Inflammatory macrophage treated with lipopolysaccharide for 1 hour (primary cell): ENCODE results near the gene SUCLG2.

Experiments used
- DNase-seq, 2 donors: peaks; one replicate each; pipeline ENCODE4 v3.0.0-alpha.2; 2020 to 2022

SUCLG2 gene

GRCh38 chr3:67376416-67376815, 278.0 kb downstream of the SUCLG2 start:
- no peak for DNase-seq

- no peak for DNase-seq
Observed at GRCh38 chr3:67375976-67376375, 278.4 kb downstream of the SUCLG2 start.

GRCh38 chr3:67362686-67363085, 291.7 kb downstream of the SUCLG2 start:
- DNase-seq, result no peak

DNA sequence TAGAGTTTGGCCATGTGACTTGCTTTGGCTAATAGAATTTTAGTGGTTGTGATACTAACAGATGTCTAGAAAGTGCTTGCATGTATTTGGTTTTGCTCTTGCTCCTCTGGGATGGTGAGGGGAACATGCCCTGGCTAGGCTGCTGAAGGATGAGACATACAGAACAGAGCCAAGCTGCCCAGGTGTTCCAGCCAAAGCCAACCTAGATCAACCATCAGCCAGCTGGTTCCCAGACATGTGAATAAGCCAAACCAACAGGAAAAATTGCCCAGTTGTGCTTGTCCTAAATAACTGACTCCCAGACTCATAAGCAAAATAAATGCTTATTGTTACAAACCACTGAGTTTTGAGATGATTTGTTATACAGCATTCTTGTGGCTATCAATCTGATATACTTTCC, 292.6 kb downstream of the SUCLG2 start:
- no peak for DNase-seq

DNA sequence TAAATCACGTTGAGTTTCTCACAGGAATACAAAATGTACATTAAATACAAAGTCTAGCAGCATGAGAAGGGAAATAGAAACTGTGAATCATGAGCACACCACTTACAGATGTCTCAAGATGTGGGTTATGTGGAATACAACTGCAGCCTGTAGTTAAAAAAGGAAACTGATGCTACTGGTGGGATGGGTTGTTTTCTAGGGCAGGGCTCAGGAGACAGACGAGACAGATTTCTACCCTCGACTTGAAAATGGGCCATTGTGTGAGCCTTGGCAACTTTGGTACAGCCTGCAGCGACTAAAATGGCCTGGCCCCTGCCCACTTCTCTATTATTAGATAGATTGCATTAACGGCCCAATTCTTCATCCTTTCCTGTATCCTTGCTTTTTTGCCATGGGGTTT, 293.1 kb downstream of the SUCLG2 start:
- DNase-seq, result no peak

DNA sequence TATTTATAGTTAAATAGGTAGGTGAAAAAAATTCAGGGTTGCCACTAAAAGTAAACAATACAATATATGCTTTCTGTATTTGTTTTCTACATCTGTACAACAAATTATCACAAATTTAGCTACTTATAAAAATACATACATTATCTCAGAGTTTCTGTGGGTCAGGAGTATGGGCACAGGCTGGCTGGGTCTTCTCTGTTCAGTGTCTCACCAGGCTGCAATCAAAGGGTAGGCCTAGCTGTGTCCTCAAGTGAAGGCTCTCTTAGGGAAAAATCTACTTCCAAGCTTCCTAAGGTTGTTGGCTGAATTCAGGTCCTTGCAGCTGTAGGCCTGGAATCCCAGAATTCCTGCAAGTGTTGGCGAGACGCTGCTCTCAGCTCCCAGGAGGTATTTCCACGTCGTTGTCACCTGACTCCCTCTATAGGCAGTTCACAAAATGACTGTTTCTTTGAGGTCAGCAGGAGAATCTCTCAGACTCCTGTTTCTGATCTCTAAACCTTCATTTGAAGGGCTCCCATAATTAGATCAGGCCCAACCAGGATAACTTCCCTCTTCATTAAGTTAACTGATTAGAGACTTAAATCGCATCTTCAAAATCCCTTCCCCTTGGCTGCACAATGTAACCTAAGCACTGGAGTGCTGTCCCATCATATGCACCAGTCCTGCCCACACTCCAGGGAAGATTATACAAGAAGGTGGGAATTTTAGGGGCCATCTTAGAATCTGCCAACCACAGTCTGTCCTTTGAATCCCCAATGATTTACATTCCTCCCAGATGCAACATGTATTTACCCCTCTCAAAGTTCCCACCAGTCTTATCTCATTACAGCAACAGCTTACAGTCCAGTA, 296.6 kb downstream of the SUCLG2 start:
- DNase-seq, result peak in 1 of 2 donors; percentile 24

GRCh38 chr3:67349551-67350174, 304.7 kb downstream of the SUCLG2 start:
- no peak for DNase-seq

- no peak for DNase-seq
Observed at GRCh38 chr3:67346081-67346480, 308.3 kb downstream of the SUCLG2 start.

DNA sequence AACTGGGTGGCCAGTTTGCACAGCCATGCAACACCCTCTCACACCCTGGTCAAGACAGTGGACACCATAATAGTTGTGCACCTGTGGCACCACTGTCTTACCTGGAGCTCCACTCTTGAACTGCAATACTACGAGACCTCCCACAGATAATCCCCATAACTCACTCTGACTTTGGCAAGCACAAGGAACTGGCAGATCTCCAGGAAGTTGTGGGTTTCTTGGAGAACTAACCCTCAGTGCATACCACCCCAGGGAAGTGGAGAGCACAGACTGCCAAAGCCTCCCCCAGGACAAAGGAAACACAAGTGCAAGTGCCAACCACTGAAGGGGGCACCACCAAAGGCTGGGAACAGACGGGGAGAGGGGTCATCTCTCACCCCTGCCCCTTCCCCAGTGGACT, 318.6 kb downstream of the SUCLG2 start:
- no peak for DNase-seq

DNA sequence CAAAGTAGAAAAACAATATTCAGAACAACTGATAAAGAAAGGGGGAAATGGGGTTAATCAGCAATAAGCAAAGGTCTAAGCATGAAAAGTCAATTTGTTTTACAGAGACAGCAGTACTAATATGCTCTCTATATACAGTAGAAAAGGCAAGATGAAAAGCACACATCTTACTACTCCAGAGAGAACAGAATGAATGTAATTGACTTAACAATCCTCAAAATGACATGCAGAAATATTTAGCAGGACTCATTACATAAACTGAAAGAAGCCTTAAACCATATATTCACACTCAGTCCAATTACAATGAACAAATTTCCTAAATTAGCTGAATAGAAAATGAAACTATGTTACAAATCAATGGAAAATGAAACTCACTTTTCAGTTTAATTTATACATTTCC, 319.8 kb downstream of the SUCLG2 start:
- DNase-seq, result no peak

- DNase-seq, result no peak
Observed at GRCh38 chr3:67329358-67329757, 325.1 kb downstream of the SUCLG2 start.

- DNase-seq, result no peak
Observed at GRCh38 chr3:67327582-67327981, 326.8 kb downstream of the SUCLG2 start.

GRCh38 chr3:67325231-67325630, 329.2 kb downstream of the SUCLG2 start:
- no peak for DNase-seq
